Measurements from ENCODE around the gene DENND2C. TPM values are rescaled to one million over a fixed set of nuclear protein-coding genes. Genes with fewer than 3 reads are reported as not detected.

The DENND2C gene
- total RNA-seq, 1 donor from 2014 or later = 7.7 TPM

DNA sequence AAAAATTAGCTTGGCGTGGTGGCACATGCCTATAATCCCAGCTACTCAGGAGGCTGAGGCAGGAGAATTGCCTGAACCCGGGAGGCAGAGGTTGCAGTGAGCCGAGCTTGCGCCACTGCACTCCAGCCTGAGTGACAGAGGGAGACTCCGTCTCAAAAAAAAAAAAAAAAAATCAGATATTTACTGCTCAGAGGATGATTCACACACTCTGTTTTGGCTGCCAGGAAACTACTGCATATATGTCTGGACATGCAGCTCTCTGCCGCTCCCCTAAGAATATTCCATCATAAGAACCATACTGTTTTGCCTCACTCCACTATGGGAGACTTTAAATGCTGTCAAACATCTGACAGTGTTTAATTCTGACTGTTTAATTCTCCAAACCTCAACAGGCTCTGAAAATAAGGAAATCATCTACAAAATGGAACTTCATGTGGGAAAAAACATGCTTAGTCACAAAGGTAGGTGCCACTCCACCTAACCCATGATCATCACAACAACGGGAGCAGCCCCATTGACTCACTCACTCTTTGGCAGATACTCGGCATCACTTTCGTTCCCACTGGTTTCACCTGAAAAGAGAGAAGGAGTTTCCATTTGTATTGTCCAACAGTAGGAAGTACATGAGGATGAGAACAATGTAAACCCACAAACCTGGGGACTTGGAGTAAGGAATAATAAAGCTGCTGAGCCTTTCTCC, 59.2 kb downstream of the DENND2C start:
- Mint-ChIP-seq H3K4me1 (ENCODE audit: unreplicated experiment) (peaks cover 6% of the 10 kb centered on the region), H3K27ac (ENCODE audit: unreplicated experiment) (no peak overlapping the region), H3K27me3 (ENCODE audit: unreplicated experiment) (no peaks in the 10 kb centered on the region), H3K4me3 (ENCODE audit: unreplicated experiment) (no peak overlapping the region), H3K9me3 (ENCODE audit: unreplicated experiment) (no peaks in the 10 kb centered on the region), H3K36me3 (ENCODE audit: low read depth, unreplicated experiment) (peaks cover 4% of the 10 kb centered on the region)
- no peak for DNase-seq (ENCODE audit: low spot score)
- TF ChIP-seq, protein P1, sequence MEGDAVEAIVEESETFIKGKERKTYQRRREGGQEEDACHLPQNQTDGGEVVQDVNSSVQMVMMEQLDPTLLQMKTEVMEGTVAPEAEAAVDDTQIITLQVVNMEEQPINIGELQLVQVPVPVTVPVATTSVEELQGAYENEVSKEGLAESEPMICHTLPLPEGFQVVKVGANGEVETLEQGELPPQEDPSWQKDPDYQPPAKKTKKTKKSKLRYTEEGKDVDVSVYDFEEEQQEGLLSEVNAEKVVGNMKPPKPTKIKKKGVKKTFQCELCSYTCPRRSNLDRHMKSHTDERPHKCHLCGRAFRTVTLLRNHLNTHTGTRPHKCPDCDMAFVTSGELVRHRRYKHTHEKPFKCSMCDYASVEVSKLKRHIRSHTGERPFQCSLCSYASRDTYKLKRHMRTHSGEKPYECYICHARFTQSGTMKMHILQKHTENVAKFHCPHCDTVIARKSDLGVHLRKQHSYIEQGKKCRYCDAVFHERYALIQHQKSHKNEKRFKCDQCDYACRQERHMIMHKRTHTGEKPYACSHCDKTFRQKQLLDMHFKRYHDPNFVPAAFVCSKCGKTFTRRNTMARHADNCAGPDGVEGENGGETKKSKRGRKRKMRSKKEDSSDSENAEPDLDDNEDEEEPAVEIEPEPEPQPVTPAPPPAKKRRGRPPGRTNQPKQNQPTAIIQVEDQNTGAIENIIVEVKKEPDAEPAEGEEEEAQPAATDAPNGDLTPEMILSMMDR (IDR thresholded peaks at IDR 0.05; ENCODE audit: unreplicated experiment) = no peak

DNA sequence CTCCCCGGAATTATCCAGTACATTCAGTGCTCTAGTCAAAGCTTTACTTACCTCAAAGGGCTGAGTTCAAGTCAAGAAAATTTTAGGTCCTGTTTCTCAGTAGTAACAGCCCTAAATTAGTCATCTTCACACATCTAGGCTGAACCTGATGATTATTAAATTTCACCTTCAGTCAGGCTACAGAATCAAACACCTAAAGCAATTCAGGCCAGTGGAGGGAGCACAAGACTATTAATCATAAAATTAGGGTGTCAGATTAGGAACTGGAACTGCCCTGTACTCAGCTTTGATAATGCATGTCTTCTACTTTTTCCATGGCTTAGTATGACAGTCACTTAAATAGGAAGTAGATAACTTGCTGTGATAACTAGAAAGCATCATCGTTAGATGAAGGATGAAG, 60.0 kb downstream of the DENND2C start:
- H3K36me3 Mint-ChIP-seq (ENCODE audit: low read depth, unreplicated experiment) = no peaks in the 10 kb centered on the region

DNA sequence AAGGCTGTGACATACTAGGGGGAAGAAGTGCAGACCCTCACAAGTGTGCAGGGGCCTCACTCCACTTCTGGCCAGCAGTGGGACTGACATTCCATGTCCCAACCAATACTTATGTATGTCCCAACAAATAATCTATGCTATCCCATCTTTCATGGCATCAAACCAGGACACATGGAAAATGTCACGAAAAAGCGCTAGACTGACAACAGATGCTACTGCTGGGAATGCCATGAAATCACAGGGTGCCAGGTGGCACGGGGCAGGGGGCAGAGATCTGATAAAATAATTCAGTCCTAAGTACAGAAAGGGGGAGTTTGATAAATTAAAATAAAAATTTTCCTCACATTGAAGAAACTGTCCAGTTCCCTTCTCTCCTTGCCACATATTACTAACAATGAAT, 60.8 kb downstream of the DENND2C start:
- H3K4me3 Mint-ChIP-seq (ENCODE audit: unreplicated experiment) = no peak overlapping the region
- TF ChIP-seq, protein P1 (IDR thresholded peaks at IDR 0.05; ENCODE audit: unreplicated experiment) = no peak
- H3K9me3 Mint-ChIP-seq (ENCODE audit: unreplicated experiment) = no peaks in the 10 kb centered on the region
- peaks cover 5% of the 10 kb centered on the region for H3K36me3 Mint-ChIP-seq (ENCODE audit: low read depth, unreplicated experiment)
- DNase-seq (ENCODE audit: low spot score) = no peak
- H3K4me1 Mint-ChIP-seq (ENCODE audit: unreplicated experiment) = peaks cover 10% of the 10 kb centered on the region
- H3K27me3 Mint-ChIP-seq (ENCODE audit: unreplicated experiment) = no peaks in the 10 kb centered on the region
- no peak overlapping the region for H3K27ac Mint-ChIP-seq (ENCODE audit: unreplicated experiment)

More for the DNA sequence above, 60.0 kb downstream of the DENND2C start:
- no peak overlapping the region for H3K4me3 Mint-ChIP-seq (ENCODE audit: unreplicated experiment)
- no peaks in the 10 kb centered on the region for H3K9me3 Mint-ChIP-seq (ENCODE audit: unreplicated experiment)
- DNase-seq (ENCODE audit: low spot score) = no peak
- no peaks in the 10 kb centered on the region for H3K27me3 Mint-ChIP-seq (ENCODE audit: unreplicated experiment)
- TF ChIP-seq, protein P1 (IDR thresholded peaks at IDR 0.05; ENCODE audit: unreplicated experiment) = no peak
- H3K27ac Mint-ChIP-seq (ENCODE audit: unreplicated experiment) = no peak overlapping the region
- H3K4me1 Mint-ChIP-seq (ENCODE audit: unreplicated experiment) = peaks cover 8% of the 10 kb centered on the region

DNA sequence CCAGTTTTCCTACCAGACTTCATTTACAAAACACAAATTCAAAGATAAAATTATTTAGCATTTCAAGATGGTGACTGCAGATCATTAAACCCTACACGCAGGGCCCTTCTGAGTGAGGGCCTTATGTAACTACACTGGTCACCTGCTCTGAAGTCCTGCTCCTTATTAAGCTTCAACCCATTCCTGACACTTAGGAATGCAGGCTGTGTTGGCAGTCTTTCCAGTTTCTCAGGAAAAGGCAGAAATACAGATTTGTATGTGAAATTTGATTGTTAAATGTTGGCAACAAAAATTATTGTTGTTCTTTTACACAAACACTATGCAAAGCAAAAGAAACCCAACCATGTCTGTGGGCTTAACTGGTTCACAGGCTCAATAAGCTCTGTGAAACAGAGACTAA, 62.6 kb downstream of the DENND2C start:
- Mint-ChIP-seq H3K27me3 (ENCODE audit: unreplicated experiment) (no peaks in the 10 kb centered on the region), H3K9me3 (ENCODE audit: unreplicated experiment) (no peaks in the 10 kb centered on the region), H3K4me3 (ENCODE audit: unreplicated experiment) (no peak overlapping the region)

DNA sequence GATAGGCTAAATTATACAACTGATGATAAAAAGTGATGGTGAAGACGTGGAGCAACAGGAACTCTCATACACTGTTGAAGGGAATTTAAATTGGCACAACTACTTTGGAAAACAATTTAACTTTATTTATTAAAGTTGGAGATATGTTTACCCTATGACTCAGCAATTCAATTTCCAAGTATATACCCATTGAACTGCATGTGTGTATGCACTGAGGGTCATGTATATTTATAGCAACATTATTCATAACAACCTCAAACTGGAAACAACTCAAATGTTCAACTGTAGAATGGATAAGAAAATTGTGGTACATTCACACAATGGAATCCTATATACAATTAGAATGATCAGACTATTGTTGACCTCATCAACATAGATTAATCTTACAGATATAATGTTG, 71.9 kb downstream of the DENND2C start:
- Mint-ChIP-seq H3K36me3 (ENCODE audit: low read depth, unreplicated experiment) (peaks cover 7% of the 10 kb centered on the region), H3K4me1 (ENCODE audit: unreplicated experiment) (no peaks in the 10 kb centered on the region), H3K4me3 (ENCODE audit: unreplicated experiment) (no peak overlapping the region), H3K27ac (ENCODE audit: unreplicated experiment) (no peak overlapping the region), H3K9me3 (ENCODE audit: unreplicated experiment) (no peaks in the 10 kb centered on the region), H3K27me3 (ENCODE audit: unreplicated experiment) (no peaks in the 10 kb centered on the region)
- DNase-seq (ENCODE audit: low spot score) = no peak
- TF ChIP-seq, protein P1 (IDR thresholded peaks at IDR 0.05; ENCODE audit: unreplicated experiment) = no peak

More for the DNA sequence above, 62.6 kb downstream of the DENND2C start:
- H3K27ac Mint-ChIP-seq (ENCODE audit: unreplicated experiment) = no peak overlapping the region
- peaks cover 10% of the 10 kb centered on the region for H3K36me3 Mint-ChIP-seq (ENCODE audit: low read depth, unreplicated experiment)
- H3K4me1 Mint-ChIP-seq (ENCODE audit: unreplicated experiment) = peaks cover 10% of the 10 kb centered on the region
- no peak for DNase-seq (ENCODE audit: low spot score)
- TF ChIP-seq, protein P1 (IDR thresholded peaks at IDR 0.05; ENCODE audit: unreplicated experiment) = no peak

All from endothelial cell (in vitro differentiated cells).